ENCODE results near the gene SHCBP1L. TPM values are rescaled to one million over a fixed set of nuclear protein-coding genes. Genes with fewer than 3 reads are reported as not detected.
"Not testable (repeated sequence)": the region's sequence is repeated elsewhere in the genome, so short reads cannot be mapped to it uniquely, and the experiment has no call there.

The SHCBP1L gene
- total RNA-seq, 1 donor from 2014 or later, result not detected

GRCh38 chr1:182917378-182917777 lies 35.6 kb downstream of the SHCBP1L start:
- ATAC-seq (ENCODE audit: poor library complexity), result no peak
- DNase-seq, result no peak
- intact Hi-C loops (cut with DNase I), result no loop called here

GRCh38 chr1:182913401-182913800 lies 39.6 kb downstream of the SHCBP1L start:
- intact Hi-C loops (cut with DNase I), result no loop called here
- ATAC-seq (ENCODE audit: poor library complexity) (no peak), DNase-seq (no peak)

DNA sequence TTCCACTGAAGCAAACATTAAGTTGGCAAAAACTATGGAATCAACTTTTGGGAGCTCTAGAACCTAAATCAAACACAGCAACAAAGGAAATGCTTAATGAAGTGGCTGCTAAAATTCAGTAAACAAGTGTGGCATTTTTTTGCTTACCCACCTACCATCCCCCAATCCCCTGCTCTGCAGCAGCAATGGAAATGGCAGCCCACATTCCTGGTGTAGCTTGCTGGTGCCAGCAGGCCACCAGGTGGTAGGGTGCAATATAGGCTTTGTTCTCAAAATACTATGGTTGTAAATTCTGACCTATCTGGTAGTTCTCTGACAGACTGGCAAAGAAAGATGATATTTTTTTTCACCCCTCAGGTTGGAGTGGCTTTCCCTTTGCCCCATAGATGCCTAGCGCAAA lies 42.8 kb downstream of the SHCBP1L start:
- ATAC-seq (ENCODE audit: poor library complexity) (no peak), DNase-seq (no peak)
- intact Hi-C loops (cut with DNase I), result no loop called here

DNA sequence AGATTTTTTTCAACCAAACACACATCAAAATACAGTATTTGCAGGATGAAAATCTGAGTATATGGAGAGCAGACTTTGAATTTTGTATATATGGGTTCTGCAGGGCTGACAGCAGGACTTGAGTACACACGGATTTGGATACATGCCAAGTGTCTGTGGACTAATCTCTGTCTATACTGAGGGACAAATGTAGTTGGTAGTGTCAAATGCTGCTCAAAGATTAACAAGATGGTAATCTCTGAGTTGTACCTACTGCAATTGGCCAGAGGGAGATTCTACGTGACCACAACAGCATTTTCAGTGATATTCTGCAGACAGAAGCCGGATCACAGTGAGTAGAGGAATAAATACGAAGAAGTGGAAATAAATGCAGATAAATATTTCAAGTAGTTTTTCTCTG lies 43.4 kb downstream of the SHCBP1L start:
- intact Hi-C loops (cut with DNase I), result no loop called here
- ATAC-seq (ENCODE audit: poor library complexity), result no peak
- no peak for DNase-seq

DNA sequence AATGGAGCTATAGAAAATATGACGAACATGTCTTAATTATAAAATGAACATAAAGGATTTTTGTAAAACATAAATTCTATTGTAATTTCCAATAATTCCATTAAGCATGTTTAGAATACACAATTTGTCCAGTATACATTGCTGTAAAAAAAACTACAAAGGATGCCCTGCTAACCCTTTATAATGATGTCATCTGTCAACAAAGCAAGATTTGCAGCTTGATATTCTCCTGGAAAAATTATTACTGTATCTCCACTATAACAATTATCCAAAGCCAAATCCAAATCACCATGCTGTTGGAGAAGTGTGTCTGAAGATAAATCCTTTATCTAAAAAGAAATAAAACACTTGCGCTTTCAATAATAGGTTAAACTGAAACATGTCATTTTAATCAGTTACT lies 47.6 kb downstream of the SHCBP1L start:
- intact Hi-C loops (cut with DNase I), result no loop called here
- ATAC-seq (ENCODE audit: poor library complexity) (no peak), DNase-seq (no peak)

GRCh38 chr1:182901946-182902345 lies 51.0 kb downstream of the SHCBP1L start:
- intact Hi-C loops (cut with DNase I); ATAC-seq (ENCODE audit: poor library complexity); DNase-seq: not testable (repeated sequence)

DNA sequence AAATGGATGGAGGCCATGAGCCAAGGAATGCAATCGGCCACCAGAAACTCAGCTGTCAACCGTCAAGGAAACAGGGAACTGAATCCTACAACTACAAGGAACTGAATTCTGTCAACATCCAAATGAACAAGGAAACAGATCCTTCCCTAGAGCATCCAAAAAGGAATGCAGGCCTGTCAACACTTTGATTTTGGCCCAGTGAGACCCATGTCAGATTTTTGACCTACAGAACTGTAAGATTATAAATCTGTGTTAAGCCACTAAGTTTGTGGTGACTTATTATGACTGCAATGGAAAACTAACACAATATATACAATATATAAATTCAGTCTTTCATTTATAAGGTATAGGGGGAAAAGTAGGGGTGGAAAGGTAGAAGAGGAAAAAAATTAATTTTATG lies 55.3 kb downstream of the SHCBP1L start:
- no peak for ATAC-seq (ENCODE audit: poor library complexity)
- intact Hi-C loops (cut with DNase I), result no loop called here
- no peak for DNase-seq

GRCh38 chr1:182890927-182891610 lies 61.9 kb downstream of the SHCBP1L start:
- intact Hi-C loops (cut with DNase I), result no loop called here
- ATAC-seq (ENCODE audit: poor library complexity) (no peak), DNase-seq (no peak)

GRCh38 chr1:182889997-182890396 lies 63.0 kb downstream of the SHCBP1L start:
- intact Hi-C loops (cut with DNase I), result no loop called here
- no peak for ATAC-seq (ENCODE audit: poor library complexity)
- DNase-seq, result no peak

DNA sequence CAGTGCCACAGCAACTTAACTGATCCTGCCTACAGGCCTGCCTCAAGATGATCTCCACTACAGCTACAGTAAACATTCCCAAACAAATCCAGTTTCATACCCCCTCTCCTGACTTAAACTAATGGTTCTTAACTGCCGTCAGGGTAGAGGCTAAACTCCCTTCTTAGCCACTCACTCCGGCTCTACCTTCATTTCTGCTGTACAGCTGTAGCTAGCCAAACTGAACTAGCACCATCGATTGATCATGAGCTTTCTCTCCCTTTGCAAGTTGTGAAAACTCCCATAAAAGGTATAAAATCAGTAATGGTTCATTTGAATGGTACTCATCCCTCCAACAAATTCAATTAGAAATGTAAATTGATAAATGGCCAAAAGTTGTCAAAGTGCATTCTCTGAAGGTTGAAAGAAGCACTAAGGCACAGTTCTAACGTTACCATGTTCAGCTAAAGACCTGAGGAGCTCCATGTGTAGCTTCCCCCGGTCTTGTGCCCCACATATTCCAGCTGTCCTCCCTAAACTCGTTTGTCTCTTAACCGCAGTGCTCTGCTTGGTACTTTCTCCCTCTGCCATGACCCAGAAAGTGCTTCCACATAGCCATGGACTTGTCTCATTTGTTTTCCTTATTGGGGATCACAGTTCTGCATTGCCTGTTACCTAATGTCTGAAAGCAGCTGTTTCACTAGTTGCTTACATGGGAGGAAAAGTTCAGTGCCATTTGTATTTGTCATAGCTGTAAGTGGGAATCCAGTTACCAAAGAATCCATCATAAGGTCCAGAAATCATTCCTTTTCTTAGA lies 64.0 kb downstream of the SHCBP1L start:
- ATAC-seq (ENCODE audit: poor library complexity) (no peak), DNase-seq (no peak)
- intact Hi-C loops (cut with DNase I), result no loop called here

DNA sequence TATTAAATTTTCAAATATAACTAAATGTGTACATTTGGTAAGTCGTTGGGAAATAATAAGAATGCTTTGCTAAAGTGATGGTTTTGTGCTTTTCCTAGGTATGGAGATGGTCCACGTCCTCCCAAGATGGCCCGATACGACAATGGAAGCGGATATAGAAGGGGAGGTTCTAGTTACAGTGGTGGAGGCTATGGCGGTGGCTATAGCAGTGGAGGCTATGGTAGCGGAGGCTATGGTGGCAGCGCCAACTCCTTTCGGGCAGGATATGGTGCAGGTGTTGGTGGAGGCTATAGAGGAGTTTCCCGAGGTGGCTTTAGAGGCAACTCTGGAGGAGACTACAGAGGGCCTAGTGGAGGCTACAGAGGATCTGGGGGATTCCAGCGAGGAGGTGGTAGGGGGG lies 66.0 kb downstream of the SHCBP1L start:
- DNase-seq (no peak), ATAC-seq (ENCODE audit: poor library complexity) (no peak)
- intact Hi-C loops (cut with DNase I), result no loop called here

DNA sequence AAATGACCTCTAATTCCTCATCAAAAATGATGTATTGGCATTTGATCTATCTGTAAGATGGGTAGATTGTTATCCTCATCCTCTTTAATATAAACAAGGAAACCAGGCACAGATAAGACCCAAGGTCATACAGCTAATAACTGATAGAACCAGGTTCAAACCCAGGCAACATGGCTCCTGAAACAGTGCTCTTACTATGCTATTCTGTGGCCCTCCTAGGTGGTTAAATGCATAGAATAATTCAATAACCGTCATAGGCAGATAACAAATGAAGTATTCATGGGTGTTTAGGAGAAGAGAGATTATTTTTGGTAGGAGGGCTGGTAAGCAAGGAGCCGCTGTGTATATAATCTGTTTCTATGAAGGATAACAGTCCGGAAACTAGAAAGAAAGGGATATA lies 67.4 kb downstream of the SHCBP1L start:
- ATAC-seq (ENCODE audit: poor library complexity), result no peak
- DNase-seq, result no peak
- intact Hi-C loops (cut with DNase I), result no loop called here

- intact Hi-C loops (cut with DNase I), result no loop called here
- no peak for ATAC-seq (ENCODE audit: poor library complexity)
- DNase-seq, result no peak
Measured at GRCh38 chr1:182884872-182885271, 68.1 kb downstream of the SHCBP1L start.

DNA sequence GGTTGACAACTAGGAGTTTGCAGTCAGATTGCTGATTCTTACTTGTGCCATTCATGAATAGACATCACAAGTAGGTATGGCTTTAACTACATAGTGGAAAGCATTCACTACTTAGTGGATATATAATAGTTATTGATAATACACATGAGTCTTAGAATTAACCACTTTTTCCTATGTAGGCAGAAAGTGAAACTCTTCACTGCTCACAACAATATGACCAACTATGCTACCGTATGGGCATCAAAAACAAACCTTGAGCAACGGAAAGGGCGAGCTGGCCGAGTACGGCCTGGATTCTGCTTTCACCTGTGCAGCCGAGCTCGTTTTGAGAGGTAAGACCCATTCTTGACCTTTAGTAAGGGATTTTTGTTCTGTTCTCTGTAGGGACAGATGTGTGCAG lies 75.1 kb downstream of the SHCBP1L start:
- ATAC-seq (ENCODE audit: poor library complexity) (no peak), DNase-seq (no peak)
- intact Hi-C loops (cut with DNase I), result no loop called here

- ATAC-seq (ENCODE audit: poor library complexity) (no peak), DNase-seq (no peak)
- intact Hi-C loops (cut with DNase I), result no loop called here
Measured at GRCh38 chr1:182877331-182877730, 75.6 kb downstream of the SHCBP1L start.

GRCh38 chr1:182875889-182876288 lies 77.1 kb downstream of the SHCBP1L start:
- intact Hi-C loops (cut with DNase I), result no loop called here
- DNase-seq, result no peak
- ATAC-seq (ENCODE audit: poor library complexity), result no peak

GRCh38 chr1:182872881-182873280 lies 80.1 kb downstream of the SHCBP1L start:
- intact Hi-C loops (cut with DNase I), result no loop called here
- no peak for DNase-seq
- ATAC-seq (ENCODE audit: poor library complexity), result no peak

DNA sequence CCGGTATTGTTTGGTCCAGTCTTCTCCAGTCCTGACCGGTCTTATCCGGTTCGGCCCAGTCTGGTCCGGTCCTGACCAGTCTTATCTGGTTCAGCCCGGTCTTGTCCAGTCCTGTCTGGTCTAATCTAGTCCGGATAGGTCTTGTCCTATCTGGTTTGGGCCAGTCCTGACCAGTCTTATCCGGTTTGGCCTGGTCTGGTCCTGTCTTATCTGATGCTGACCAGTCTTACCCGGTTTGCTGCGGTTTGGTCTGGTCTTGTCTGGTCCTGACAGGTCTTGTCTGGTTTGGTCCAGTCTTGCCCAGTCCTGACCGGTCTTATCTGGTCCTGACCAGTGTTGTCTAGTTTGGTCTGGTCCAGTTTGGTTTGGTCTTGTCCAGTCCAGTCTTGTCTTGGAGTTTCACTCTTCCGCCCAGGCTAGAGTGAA lies 83.7 kb downstream of the SHCBP1L start:
- DNase-seq (no peak), ATAC-seq (ENCODE audit: poor library complexity) (no peak)
- intact Hi-C loops (cut with DNase I), result loop anchor here (10.0 kb wide), 1 partner anchor 266 kb away; no protein-coding TSS in a partner anchor

- ATAC-seq (ENCODE audit: poor library complexity), result no peak
- intact Hi-C loops (cut with DNase I), result loop anchor here (10.0 kb wide), 1 partner anchor 267 kb away; no protein-coding TSS in a partner anchor
- DNase-seq, result no peak
Measured at GRCh38 chr1:182867861-182868260, 85.1 kb downstream of the SHCBP1L start.

DNA sequence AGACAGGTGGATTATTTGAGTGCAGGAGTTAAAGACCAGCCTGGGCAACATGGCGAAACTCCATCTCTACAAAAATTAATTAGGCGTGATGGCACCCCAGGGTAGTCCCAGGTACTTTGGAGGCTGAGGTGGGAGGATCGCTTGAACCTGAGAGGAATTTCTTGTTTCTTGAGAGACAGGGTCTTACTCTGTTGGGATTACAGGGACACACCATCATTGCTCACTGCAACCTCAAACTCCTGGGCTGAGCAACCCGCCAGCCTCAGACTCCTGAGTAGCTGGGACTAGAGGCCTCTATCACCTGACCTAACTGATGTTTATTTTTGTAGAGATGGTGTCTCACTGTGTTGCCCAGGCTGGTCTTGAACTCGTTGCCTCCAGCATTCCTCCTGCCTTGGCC lies 89.0 kb downstream of the SHCBP1L start:
- ATAC-seq (ENCODE audit: poor library complexity) (no peak), DNase-seq (no peak)
- intact Hi-C loops (cut with DNase I), result loop anchor here (10.0 kb wide), 1 partner anchor 271 kb away; no protein-coding TSS in a partner anchor
